ENCODE results near the gene BAIAP2. TPM values are rescaled to one million over a fixed set of nuclear protein-coding genes. Genes with fewer than 3 reads are reported as not detected.

Gene BAIAP2
- total and polyA plus RNA-seq, 2 of the 13 experiments (the other 11 are each of a cell fraction or from before 2014, with no cell fraction given): 22.5 to 24.0 TPM

GRCh38 chr17:81059026-81059425, 24.1 kb downstream of the BAIAP2 start (continued):
- TF ChIP-seq ZNF318 (CRISPR knock-in tag; IDR thresholded peaks at IDR 0.05) (no peak), ZNF10 (CRISPR knock-in tag; IDR thresholded peaks at IDR 0.05; ENCODE audit: borderline replicate concordance, low read depth) (no peak), ZNF543 (CRISPR knock-in tag; IDR thresholded peaks at IDR 0.05) (no peak), EED (CRISPR knock-in tag; IDR thresholded peaks at IDR 0.05) (no peak), GLI4 (CRISPR knock-in tag; IDR thresholded peaks at IDR 0.05; ENCODE audit: borderline replicate concordance) (no peak), FOSL2 (CRISPR knock-in tag; IDR thresholded peaks at IDR 0.05) (no peak), TEAD2 (CRISPR knock-in tag; IDR thresholded peaks at IDR 0.05) (no peak), ZNF687 (CRISPR knock-in tag; IDR thresholded peaks at IDR 0.05) (no peak), HDAC2 (CRISPR knock-in tag; IDR thresholded peaks at IDR 0.05) (no peak), CHD4 (IDR thresholded peaks at IDR 0.05; ENCODE audit: borderline replicate concordance, low read length) (no peak)
- TF ChIP-seq, protein P1, sequence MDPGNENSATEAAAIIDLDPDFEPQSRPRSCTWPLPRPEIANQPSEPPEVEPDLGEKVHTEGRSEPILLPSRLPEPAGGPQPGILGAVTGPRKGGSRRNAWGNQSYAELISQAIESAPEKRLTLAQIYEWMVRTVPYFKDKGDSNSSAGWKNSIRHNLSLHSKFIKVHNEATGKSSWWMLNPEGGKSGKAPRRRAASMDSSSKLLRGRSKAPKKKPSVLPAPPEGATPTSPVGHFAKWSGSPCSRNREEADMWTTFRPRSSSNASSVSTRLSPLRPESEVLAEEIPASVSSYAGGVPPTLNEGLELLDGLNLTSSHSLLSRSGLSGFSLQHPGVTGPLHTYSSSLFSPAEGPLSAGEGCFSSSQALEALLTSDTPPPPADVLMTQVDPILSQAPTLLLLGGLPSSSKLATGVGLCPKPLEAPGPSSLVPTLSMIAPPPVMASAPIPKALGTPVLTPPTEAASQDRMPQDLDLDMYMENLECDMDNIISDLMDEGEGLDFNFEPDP (CRISPR knock-in tag; conservative IDR thresholded peaks at IDR 0.05): no peak
- TF ChIP-seq, protein P2, sequence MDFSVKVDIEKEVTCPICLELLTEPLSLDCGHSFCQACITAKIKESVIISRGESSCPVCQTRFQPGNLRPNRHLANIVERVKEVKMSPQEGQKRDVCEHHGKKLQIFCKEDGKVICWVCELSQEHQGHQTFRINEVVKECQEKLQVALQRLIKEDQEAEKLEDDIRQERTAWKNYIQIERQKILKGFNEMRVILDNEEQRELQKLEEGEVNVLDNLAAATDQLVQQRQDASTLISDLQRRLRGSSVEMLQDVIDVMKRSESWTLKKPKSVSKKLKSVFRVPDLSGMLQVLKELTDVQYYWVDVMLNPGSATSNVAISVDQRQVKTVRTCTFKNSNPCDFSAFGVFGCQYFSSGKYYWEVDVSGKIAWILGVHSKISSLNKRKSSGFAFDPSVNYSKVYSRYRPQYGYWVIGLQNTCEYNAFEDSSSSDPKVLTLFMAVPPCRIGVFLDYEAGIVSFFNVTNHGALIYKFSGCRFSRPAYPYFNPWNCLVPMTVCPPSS (IDR thresholded peaks at IDR 0.05): no peak
- TF ChIP-seq, protein P3, sequence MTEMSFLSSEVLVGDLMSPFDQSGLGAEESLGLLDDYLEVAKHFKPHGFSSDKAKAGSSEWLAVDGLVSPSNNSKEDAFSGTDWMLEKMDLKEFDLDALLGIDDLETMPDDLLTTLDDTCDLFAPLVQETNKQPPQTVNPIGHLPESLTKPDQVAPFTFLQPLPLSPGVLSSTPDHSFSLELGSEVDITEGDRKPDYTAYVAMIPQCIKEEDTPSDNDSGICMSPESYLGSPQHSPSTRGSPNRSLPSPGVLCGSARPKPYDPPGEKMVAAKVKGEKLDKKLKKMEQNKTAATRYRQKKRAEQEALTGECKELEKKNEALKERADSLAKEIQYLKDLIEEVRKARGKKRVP (CRISPR knock-in tag; IDR thresholded peaks at IDR 0.05): no peak
